Astrocyte (in vitro differentiated cells and primary cell): ENCODE data around the gene ADGRD1.

Experiments
- EZH2 ChIP-seq: IDR thresholded peaks from 2 replicates; pipeline ENCODE4 v1.6.1; 2012; ENCODE audit warnings: mild to moderate bottlenecking, low read length, inconsistent platforms; ENCODE audit not compliant: insufficient read depth
- TF ChIP-seq, protein P1 (sequence below): IDR thresholded peaks from 2 replicates; pipeline ENCODE4 v1.5.1; 2011; ENCODE audit warnings: low read depth, mild to moderate bottlenecking, inconsistent platforms, low read length, moderate library complexity; ENCODE audit not compliant: insufficient read depth

- TF ChIP-seq, protein P1, sequence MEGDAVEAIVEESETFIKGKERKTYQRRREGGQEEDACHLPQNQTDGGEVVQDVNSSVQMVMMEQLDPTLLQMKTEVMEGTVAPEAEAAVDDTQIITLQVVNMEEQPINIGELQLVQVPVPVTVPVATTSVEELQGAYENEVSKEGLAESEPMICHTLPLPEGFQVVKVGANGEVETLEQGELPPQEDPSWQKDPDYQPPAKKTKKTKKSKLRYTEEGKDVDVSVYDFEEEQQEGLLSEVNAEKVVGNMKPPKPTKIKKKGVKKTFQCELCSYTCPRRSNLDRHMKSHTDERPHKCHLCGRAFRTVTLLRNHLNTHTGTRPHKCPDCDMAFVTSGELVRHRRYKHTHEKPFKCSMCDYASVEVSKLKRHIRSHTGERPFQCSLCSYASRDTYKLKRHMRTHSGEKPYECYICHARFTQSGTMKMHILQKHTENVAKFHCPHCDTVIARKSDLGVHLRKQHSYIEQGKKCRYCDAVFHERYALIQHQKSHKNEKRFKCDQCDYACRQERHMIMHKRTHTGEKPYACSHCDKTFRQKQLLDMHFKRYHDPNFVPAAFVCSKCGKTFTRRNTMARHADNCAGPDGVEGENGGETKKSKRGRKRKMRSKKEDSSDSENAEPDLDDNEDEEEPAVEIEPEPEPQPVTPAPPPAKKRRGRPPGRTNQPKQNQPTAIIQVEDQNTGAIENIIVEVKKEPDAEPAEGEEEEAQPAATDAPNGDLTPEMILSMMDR: no peak
- TF ChIP-seq EZH2: no peak
Measured at GRCh38 chr12:130911933-130912332, 41.8 kb upstream of the ADGRD1 start.
